Fibroblast of pulmonary artery (primary cell): ENCODE measurements around the gene ALKBH1.
A peak's percentile ranks its signal among the peaks of the same experiment; 100 is the strongest.

Source experiments
- DNase-seq: peaks from one replicate; pipeline ENCODE4 v3.0.0-alpha.2; 2010; ENCODE audit warnings: low read depth
- H3K4me3 ChIP-seq: replicated peaks from 2 replicates; pipeline ENCODE4 v1.5.1; 2011; ENCODE audit warnings: low read depth, mild to moderate bottlenecking, control low read depth, low read length, moderate library complexity
- TF ChIP-seq, protein P1 (sequence below): IDR thresholded peaks from 2 replicates; pipeline ENCODE4 v1.5.1; 2011; ENCODE audit warnings: mild to moderate bottlenecking, control low read depth, low read length, inconsistent platforms; ENCODE audit errors: missing control alignments

Gene ALKBH1

DNA sequence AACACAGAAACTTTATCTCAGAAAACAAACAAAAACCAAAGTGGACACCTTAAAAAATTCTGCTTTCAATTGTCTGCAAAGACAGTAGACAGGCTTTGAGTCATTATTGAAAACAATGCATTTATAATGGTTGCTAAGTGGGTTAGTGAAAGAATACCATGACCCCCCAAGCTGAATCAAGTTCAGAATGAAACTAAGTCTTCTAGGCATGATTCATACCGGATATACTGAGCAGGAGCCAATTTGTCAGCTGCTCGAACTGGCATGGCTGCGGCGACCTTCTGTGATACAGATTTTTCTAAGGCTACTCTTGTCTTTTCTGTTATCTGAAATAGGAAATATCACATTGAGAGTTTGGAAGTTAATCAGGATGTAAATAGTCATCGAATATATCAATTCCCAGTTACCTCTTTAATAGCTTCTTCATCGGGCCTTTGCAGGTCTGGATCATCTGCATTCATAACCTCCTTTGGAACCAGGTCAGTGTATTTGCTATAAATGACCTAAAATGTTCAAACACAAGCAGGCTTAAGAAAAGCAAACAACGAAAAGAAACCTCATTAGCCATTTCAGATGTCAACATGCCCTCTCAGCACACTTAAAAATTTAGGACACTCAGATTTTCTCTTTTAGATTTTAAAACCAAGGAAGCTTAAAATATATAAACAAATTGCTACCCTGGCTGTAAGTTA is 30.9 kb upstream of the ALKBH1 start:
- no peak overlapping the region for H3K4me3 ChIP-seq
- TF ChIP-seq, protein P1, sequence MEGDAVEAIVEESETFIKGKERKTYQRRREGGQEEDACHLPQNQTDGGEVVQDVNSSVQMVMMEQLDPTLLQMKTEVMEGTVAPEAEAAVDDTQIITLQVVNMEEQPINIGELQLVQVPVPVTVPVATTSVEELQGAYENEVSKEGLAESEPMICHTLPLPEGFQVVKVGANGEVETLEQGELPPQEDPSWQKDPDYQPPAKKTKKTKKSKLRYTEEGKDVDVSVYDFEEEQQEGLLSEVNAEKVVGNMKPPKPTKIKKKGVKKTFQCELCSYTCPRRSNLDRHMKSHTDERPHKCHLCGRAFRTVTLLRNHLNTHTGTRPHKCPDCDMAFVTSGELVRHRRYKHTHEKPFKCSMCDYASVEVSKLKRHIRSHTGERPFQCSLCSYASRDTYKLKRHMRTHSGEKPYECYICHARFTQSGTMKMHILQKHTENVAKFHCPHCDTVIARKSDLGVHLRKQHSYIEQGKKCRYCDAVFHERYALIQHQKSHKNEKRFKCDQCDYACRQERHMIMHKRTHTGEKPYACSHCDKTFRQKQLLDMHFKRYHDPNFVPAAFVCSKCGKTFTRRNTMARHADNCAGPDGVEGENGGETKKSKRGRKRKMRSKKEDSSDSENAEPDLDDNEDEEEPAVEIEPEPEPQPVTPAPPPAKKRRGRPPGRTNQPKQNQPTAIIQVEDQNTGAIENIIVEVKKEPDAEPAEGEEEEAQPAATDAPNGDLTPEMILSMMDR, result no peak
- DNase-seq, result peak; percentile 79

DNA sequence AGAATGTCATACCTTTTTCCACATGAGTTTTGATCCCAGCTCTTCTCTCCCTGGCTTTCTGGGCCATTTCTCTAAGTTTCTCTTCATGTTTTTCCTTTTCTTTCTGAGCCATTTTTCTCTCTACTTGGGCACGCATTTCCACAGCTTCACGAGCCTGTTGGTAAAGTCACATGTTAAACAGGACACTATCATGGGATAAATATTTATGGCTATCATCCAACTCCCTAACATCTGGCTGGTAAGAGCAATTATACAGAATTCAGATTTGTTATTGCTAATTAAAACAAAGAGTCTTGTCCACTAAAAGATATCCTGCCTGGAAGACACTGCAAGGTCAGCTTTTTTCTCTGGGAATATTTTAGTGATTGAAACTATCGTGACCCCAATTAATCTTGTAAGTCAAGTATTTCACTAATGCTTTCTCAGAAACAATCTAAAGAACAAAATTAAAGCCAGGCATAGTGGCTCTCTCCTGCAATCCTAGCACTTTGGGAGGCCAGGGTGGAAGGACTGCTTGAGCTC is 23.2 kb upstream of the ALKBH1 start:
- DNase-seq, result no peak
- no peak overlapping the region for H3K4me3 ChIP-seq
- TF ChIP-seq, protein P1, result no peak

DNA sequence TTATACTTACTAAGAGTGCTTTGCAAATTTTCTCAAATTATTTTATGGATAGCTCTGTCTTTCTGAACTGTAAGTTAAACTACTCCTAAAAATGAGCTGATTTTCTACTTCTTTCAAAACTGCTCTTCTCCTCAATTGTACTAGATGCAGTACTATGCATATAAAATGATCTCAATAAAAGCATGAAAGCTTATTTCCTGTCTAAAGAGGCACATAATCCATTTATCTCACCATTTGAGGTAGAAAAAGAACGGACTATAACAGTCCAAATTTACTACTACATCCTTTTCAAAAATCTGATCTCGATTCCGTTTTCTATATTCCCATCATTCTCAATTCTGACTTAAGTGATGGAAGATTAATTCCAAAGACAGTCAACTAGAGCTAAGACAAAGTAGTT is 14.5 kb upstream of the ALKBH1 start:
- DNase-seq, result no peak
- TF ChIP-seq, protein P1, result no peak

GRCh38 chr14:77721437-77721836 is 13.6 kb upstream of the ALKBH1 start:
- no peak for DNase-seq
- TF ChIP-seq, protein P1, result no peak
- H3K4me3 ChIP-seq, result no peak overlapping the region

More for the DNA sequence above, 14.5 kb upstream of the ALKBH1 start:
- H3K4me3 ChIP-seq, result no peak overlapping the region

DNA sequence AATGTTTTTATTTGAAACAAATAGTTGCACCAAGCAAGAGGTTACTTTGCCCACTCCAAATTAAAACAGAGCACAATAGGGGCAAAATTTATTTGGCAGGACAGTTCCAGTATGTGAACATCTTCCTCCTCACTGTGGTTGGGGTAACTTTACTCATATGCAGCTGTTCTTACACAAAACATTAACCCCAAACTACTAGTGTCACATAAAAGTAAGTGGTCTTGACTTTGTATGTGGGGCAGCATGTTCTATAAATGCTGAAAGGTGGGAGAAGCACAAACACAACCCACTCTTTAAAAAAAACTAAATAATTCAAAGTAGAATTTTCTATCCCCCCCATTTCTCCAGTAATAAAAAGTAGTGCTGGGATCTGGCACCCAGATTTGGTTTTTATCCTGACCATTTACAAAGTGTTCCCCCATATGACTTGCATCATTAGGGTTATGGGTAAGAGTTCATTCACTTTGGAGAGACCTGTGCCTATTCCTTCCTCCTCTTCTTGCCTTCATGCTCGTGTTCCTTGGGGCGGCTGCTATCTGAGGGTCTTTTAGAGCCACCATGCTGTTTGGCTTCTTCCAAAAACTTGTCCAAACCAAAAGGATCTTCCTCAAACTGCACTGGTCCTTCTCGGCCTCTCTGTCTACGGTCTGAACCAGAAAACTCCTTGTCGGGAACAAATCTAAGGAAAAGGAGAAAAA is 9.9 kb upstream of the ALKBH1 start:
- H3K4me3 ChIP-seq, result no peak overlapping the region
- DNase-seq, result no peak
- TF ChIP-seq, protein P1, result no peak

GRCh38 chr14:77714926-77715325 is 7.1 kb upstream of the ALKBH1 start:
- H3K4me3 ChIP-seq, result no peak overlapping the region
- TF ChIP-seq, protein P1, result no peak
- no peak for DNase-seq
